GM18907 (cell line): Measurements from ENCODE around the gene CDH4.

ENCODE experiments used
- ATAC-seq: cut with Tn5 transposase; IDR thresholded peaks from one replicate; pipeline ENCODE4 v1.9.1; 2021; ENCODE audit warnings: mild to moderate bottlenecking, moderate library complexity; ENCODE audit not compliant: unreplicated experiment

Gene CDH4

GRCh38 chr20:61804752-61805295 lies 552.8 kb downstream of the CDH4 start:
- ATAC-seq: no peak

GRCh38 chr20:61805365-61805764 lies 553.3 kb downstream of the CDH4 start:
- ATAC-seq: no peak

GRCh38 chr20:61805781-61806180 lies 553.7 kb downstream of the CDH4 start:
- no peak for ATAC-seq

GRCh38 chr20:61806314-61806713 lies 554.3 kb downstream of the CDH4 start:
- ATAC-seq: no peak

- no peak for ATAC-seq
Measured at GRCh38 chr20:61806995-61807394, 554.9 kb downstream of the CDH4 start.

GRCh38 chr20:61807471-61808160 lies 555.6 kb downstream of the CDH4 start:
- ATAC-seq: no peak

- ATAC-seq: no peak
Measured at GRCh38 chr20:61808447-61808846, 556.4 kb downstream of the CDH4 start.

GRCh38 chr20:61809006-61809770 lies 557.1 kb downstream of the CDH4 start:
- ATAC-seq: no peak

- no peak for ATAC-seq
Measured at GRCh38 chr20:61810066-61810737, 558.1 kb downstream of the CDH4 start.

GRCh38 chr20:61810738-61811135 lies 558.7 kb downstream of the CDH4 start:
- no peak for ATAC-seq

GRCh38 chr20:61811166-61811565 lies 559.1 kb downstream of the CDH4 start:
- no peak for ATAC-seq

GRCh38 chr20:61812121-61812844 lies 560.2 kb downstream of the CDH4 start:
- no peak for ATAC-seq

GRCh38 chr20:61812845-61813485 lies 560.9 kb downstream of the CDH4 start:
- no peak for ATAC-seq

- no peak for ATAC-seq
Measured at GRCh38 chr20:61813791-61814190, 561.7 kb downstream of the CDH4 start.

- ATAC-seq: no peak
Measured at GRCh38 chr20:61814244-61814643, 562.2 kb downstream of the CDH4 start.

- no peak for ATAC-seq
Measured at GRCh38 chr20:61814726-61815125, 562.7 kb downstream of the CDH4 start.

- ATAC-seq: no peak
Measured at GRCh38 chr20:61815176-61815575, 563.1 kb downstream of the CDH4 start.

GRCh38 chr20:61815678-61816077 lies 563.6 kb downstream of the CDH4 start:
- no peak for ATAC-seq

GRCh38 chr20:61816606-61817460 lies 564.8 kb downstream of the CDH4 start:
- ATAC-seq: no peak

GRCh38 chr20:61817575-61817974 lies 565.5 kb downstream of the CDH4 start:
- no peak for ATAC-seq
